WERI-Rb-1 (cell line): ENCODE data around the gene CST9L.

Source experiments
- DNase-seq: peaks from one replicate; pipeline ENCODE4 v3.0.0-alpha.2; 2020
- H3K27ac ChIP-seq: fragments of 250-450 bp; sonication (Bioruptor Pico); 2 replicates; pipeline ENCODE4 v1.5.1; 2020; ENCODE audit warnings: mild to moderate bottlenecking, moderate library complexity
- H3K27me3 ChIP-seq: fragments of 250-450 bp; sonication (Bioruptor Pico); 2 replicates; pipeline ENCODE4 v1.5.1; 2021; ENCODE audit warnings: mild to moderate bottlenecking, low read depth, moderate library complexity; ENCODE audit not compliant: insufficient read depth, severe bottlenecking
- H3K36me3 ChIP-seq: fragments of 250-450 bp; sonication (Bioruptor Pico); 2 replicates; pipeline ENCODE4 v1.5.1; 2020; ENCODE audit warnings: mild to moderate bottlenecking, moderate library complexity
- H3K4me3 ChIP-seq: 2 replicates; pipeline ENCODE4 v1.5.1; 2011; ENCODE audit warnings: low read depth, mild to moderate bottlenecking, control low read depth, low read length
- H3K9me3 ChIP-seq: fragments of 250-450 bp; sonication (Bioruptor Pico); 2 replicates; pipeline ENCODE4 v1.5.1; 2021; ENCODE audit warnings: mild to moderate bottlenecking, moderate library complexity; ENCODE audit not compliant: severe bottlenecking
- TF ChIP-seq, protein P1 (sequence below): IDR thresholded peaks from 2 replicates; pipeline ENCODE4 v1.5.1; 2011; ENCODE audit warnings: low read depth, mild to moderate bottlenecking, control low read depth, inconsistent platforms, low read length

The CST9L gene

DNA sequence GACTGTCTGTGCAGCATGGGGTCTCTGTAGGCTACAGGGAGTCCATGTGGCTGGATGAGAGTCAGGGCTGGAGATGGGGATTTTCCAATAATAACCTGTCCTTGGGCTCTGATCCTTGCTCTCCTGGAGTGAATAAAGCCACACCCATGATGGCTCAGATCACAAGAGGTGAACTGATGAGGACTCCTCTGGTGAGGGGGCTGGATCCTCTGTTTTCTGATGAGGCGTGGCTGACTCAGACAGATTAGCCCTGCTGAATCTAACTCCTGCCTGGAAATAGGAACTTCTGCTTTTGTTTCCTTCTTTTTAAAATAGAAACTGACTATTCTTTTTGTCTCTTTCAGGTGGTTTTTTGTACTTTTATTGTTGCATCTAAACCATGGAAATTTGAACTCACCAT, 27.0 kb downstream of the CST9L start:
- Histone ChIP-seq H3K4me3 (no peak overlapping the region), H3K27ac (no peak overlapping the region), H3K36me3 (no peaks in the 10 kb centered on the region), H3K9me3 (no peaks in the 10 kb centered on the region), H3K27me3 (no peaks in the 10 kb centered on the region)
- TF ChIP-seq, protein P1, sequence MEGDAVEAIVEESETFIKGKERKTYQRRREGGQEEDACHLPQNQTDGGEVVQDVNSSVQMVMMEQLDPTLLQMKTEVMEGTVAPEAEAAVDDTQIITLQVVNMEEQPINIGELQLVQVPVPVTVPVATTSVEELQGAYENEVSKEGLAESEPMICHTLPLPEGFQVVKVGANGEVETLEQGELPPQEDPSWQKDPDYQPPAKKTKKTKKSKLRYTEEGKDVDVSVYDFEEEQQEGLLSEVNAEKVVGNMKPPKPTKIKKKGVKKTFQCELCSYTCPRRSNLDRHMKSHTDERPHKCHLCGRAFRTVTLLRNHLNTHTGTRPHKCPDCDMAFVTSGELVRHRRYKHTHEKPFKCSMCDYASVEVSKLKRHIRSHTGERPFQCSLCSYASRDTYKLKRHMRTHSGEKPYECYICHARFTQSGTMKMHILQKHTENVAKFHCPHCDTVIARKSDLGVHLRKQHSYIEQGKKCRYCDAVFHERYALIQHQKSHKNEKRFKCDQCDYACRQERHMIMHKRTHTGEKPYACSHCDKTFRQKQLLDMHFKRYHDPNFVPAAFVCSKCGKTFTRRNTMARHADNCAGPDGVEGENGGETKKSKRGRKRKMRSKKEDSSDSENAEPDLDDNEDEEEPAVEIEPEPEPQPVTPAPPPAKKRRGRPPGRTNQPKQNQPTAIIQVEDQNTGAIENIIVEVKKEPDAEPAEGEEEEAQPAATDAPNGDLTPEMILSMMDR: no peak
- DNase-seq: peak; percentile 14

DNA sequence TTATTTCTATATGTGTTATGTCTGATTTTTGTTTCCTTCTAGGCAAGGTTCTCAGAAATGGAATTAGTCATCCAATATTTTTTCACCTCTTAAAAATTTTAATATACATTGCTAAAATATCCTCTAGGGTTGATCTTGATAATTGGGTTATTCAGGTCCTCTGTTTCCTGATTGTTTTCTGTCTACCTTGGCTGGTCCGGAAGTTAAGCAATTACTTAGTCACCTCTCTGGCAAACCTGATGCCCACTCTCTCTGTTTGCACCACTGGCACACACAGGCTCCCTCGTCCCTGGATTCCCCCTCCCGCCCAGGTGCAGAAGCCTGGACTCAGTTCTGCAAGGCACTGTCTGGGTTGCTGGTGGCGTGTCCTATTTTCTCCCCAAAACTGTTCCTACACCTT, 27.7 kb downstream of the CST9L start:
- Histone ChIP-seq H3K9me3 (no peaks in the 10 kb centered on the region), H3K27ac (no peak overlapping the region), H3K36me3 (no peaks in the 10 kb centered on the region), H3K4me3 (no peak overlapping the region), H3K27me3 (no peaks in the 10 kb centered on the region)
- no peak for DNase-seq
- TF ChIP-seq, protein P1: no peak

DNA sequence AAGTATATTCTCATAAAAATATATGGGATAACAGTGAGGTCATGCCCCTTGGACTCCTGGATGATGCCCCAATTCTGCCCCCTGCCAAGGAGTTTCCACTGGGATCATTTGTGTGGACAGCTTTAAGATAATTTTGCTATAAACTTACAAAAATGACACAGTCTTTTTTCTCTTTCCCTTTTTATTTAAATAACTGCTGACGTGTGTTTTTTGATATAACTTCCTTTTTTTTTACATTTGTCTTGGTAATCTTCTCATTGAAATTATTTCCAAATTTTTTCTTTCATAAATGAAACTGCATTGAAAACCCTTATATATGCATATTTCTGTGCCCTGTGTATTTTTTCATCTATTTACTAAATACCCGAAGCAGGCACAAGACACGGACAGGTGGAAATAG, 31.3 kb downstream of the CST9L start:
- DNase-seq: no peak
- TF ChIP-seq, protein P1: no peak
- Histone ChIP-seq H3K9me3 (no peaks in the 10 kb centered on the region), H3K36me3 (no peaks in the 10 kb centered on the region), H3K27ac (no peak overlapping the region), H3K27me3 (peaks cover 3% of the 10 kb centered on the region), H3K4me3 (no peak overlapping the region)

DNA sequence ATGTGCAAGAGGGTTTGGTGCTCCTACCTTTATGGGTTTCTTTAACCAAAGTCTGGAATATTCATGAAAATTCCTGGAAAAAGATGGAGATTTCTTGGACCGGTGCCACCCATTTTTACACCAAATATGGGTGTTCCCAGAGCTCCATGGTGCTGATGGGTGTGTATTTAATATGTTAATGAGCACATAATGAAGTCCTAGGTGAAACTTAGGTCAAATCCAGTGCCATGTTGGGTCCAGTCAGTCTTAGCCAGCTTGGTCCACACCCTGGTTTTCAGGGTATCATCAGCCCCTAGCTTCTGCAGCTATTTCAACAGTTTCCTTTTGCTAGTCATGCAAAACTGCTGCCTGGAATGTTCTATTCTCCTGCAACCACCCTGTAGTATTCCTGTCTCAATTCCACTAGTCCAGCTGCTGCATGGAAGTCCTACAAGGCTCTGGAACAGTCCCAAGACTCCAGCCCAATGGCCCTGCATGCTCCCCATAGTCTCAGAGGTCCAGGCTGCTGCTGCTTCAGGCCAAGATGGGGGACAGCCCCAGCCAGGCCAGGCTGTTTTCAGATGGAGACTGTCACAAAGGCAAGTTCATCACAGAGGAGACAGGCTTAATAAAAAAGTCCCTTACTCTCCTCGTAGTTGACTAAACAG, 31.8 kb downstream of the CST9L start:
- TF ChIP-seq, protein P1: no peak
- Histone ChIP-seq H3K27me3 (peaks cover 3% of the 10 kb centered on the region), H3K4me3 (no peak overlapping the region), H3K9me3 (no peaks in the 10 kb centered on the region), H3K36me3 (no peaks in the 10 kb centered on the region), H3K27ac (no peak overlapping the region)
- no peak for DNase-seq

DNA sequence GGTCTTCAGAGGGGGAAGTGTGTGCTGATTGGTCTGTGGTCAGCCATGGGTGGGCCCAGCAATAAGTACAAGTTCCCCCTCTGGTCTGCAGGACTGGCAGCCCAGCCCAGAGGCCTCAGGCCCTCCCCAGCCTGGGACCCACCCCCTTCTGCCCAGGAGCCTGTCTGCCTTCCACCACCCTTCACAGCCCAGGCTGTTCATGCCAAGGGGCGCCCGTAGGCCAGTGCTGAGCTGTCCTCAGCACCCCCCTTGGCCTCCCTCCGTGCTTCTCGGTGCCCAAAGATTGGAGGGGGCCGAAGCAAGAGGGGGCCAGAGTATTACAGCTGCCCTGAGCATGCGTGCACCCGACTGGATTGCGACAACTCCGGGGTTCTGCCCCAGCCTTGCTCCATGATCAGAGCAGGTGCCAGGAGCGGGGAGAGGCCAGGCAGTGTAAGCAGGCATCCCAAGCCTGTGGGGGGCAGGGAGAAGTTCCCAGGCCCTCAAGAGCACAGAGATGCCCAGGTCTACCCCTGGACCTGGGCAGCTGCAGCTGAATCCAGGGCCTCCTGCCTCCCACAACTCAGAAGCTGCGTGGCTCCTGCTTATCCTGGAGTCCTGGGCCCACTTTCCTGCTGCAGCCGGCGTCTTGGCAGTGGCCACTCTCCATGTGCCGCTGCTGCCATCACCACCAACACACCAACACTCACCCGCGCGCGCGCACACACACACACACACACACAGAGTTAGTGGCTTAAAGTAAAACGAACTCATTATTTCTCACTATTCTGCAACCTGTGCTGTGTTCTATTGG, 33.3 kb downstream of the CST9L start:
- TF ChIP-seq, protein P1: no peak

More for the DNA sequence above, 33.3 kb downstream of the CST9L start:
- H3K4me3 ChIP-seq: no peak overlapping the region
- H3K9me3 ChIP-seq: no peaks in the 10 kb centered on the region
- H3K36me3 ChIP-seq: no peaks in the 10 kb centered on the region
- H3K27me3 ChIP-seq: peaks cover 3% of the 10 kb centered on the region
- DNase-seq: no peak
- H3K27ac ChIP-seq: no peak overlapping the region
